ENCODE results near the gene IL13RA2.

Gene IL13RA2

DNA sequence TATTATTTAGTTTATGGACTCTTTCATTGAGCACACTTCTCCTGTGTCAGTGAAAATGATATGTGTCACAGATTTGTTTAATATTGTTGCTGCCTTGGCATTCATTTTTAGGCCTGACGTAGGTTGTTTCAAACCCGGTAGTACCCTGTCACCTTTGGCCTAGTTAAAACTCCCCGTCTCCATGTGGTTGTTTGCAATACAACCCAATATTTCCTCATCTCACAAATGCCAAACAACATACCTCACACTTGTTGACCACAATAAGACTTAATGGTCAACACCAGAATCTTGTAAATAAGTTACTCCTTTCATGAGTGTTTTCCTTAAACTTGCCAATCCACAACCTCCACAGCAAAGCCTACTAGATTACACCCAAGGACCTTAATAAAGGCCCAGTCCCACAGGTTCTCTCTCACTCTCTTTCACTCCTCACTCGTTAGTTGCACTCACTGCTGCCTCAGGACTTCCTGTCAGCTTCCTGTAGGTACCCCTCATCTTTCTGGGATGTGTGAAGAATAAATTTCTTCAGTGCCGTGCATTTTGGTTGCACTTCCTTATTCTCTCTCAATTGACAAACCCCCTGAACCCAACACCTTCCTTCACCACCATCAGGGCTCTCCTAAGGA, 31.3 kb downstream of the IL13RA2 start:
- no peak for DNase-seq

GRCh38 chrX:114976292-114976691, 41.1 kb downstream of the IL13RA2 start:
- DNase-seq = no peak

GRCh38 chrX:114973013-114973412, 44.4 kb downstream of the IL13RA2 start:
- DNase-seq = no peak

DNA sequence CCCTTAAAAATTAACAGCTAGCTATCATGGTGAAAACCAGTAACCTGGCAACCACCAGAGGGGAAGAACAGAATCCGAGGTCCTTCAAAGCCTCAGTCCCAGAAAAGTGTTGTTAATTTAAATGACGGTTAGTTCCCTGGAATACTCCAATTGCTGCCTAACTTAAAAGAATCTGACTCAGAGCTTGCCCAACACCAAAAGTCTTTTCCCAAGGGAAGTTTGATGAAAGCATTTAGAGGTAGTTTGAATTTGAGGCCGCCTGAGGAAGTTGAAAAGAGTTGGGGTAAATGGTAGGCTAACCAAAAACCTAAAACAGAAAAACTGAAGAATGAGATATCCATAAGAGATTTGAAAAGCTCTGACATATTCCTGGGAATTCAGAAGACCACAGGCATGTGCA, 46.6 kb downstream of the IL13RA2 start:
- no peak for DNase-seq

DNA sequence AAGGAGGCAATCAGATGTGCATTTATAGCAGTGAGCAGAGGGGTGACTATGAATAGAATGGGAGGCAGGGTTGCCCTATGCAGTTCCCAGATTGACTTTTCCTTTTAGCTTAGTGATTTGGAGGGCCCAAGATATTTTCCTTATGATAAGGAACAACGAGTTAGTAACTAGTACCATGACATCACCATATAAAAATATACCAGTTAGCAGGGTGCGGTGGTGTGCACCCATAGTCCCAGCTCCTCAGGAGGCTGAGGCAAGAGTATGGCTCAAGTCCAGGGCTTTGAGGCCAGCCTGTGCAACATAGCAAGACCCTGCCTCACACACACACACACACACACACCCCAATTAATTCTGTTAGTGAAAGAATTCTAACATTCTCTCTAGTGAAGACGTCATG, 53.0 kb downstream of the IL13RA2 start:
- DNase-seq = no peak

DNA sequence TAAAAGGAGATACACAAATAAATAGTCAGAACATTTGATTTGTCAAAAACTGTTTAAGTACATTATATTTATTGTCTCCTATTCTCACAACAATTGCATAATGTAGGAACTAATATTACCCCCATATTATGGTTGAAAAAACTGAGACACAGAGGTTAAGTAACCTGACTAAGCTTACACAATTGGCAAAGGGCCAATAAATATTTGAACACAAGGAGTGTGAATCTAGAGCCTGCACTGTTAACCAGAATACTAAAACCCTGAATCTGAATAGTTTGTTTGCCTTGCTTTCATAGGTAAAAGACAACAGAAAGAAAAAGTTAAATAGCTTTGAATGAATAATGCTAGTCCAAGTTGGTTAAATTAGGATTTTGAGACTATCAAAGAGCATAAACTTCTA, 55.2 kb downstream of the IL13RA2 start:
- no peak for DNase-seq

GRCh38 chrX:114959729-114960128, 57.7 kb downstream of the IL13RA2 start:
- DNase-seq = no peak

Measured in CD4-positive, alpha-beta T cell treated with Interferon gamma for 1 hour (primary cell).